SU-DHL-6 (cell line): ENCODE data around the gene RPL3.

Experiments
- EZH2phosphoT487 ChIP-seq: fragments of 200-600 bp; sonication (generic), shearing (Covaris generic); conservative IDR thresholded peaks from 2 replicates; pipeline ENCODE4 v1.6.1; 2018; ENCODE audit warnings: mild to moderate bottlenecking, antibody characterized with exemption, low read length, moderate library complexity, mixed read lengths
- TF ChIP-seq, protein P1 (sequence below): fragments of 200-600 bp; sonication (generic); IDR thresholded peaks from one replicate; pipeline ENCODE4 v1.5.1; 2017; ENCODE audit warnings: antibody characterized with exemption, mild to moderate bottlenecking, low read length, moderate library complexity; ENCODE audit not compliant: insufficient read depth, poor library complexity, severe bottlenecking

DNA sequence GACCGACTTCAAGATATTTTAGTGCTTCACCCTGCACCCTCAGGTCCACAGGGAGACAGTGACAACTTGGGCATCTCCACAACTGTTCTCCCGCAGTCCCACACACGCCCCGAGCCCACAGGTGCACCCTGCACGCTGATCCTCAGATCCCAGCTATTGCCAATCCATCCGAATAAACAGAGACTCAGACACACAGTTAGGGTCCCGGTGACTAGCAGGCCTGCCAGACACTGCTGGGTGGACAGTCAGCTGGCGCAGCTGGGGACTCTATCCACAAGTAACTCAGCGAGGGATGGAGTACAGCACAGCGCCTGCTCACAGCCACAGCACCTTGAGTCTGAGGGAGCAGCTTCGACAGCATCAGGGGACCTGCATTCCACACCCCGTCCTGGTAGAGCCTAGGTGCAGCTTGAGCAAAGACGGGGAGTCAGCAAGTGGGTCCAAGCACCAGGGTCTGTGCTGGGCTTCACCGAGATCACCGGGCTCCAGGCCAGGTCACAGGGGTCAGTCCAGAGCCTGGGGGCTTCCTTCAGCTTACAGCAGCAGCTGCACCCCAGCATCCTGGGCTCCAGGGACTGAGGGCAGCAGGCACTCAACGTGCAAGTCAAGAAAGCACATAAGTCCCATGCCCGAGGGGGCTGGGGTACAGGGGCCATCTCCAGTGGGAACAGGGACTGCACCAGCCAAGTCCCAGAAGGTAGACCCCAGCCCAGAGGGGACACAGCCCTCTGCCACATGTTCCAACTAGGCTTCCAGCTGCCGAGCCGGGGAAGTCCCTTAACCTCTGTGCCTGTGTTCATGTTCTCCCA lies 7.6 kb downstream of the RPL3 start:
- TF ChIP-seq, protein P1, sequence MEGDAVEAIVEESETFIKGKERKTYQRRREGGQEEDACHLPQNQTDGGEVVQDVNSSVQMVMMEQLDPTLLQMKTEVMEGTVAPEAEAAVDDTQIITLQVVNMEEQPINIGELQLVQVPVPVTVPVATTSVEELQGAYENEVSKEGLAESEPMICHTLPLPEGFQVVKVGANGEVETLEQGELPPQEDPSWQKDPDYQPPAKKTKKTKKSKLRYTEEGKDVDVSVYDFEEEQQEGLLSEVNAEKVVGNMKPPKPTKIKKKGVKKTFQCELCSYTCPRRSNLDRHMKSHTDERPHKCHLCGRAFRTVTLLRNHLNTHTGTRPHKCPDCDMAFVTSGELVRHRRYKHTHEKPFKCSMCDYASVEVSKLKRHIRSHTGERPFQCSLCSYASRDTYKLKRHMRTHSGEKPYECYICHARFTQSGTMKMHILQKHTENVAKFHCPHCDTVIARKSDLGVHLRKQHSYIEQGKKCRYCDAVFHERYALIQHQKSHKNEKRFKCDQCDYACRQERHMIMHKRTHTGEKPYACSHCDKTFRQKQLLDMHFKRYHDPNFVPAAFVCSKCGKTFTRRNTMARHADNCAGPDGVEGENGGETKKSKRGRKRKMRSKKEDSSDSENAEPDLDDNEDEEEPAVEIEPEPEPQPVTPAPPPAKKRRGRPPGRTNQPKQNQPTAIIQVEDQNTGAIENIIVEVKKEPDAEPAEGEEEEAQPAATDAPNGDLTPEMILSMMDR: no peak
- no peak for TF ChIP-seq EZH2phosphoT487
